HepG2 (cell line): ENCODE results near the gene PIKFYVE. TPM values are rescaled to one million over a fixed set of nuclear protein-coding genes. Genes with fewer than 3 reads are reported as not detected.

ENCODE experiments used
- ARNTL ChIP-seq: sonication (generic); formaldehyde crosslinking; IDR thresholded peaks from 2 replicates; pipeline ENCODE4 v1.4.0; 2020; ENCODE audit warnings: mild to moderate bottlenecking, missing genetic modification reagents
- CREB1 ChIP-seq, 2 experiments: fragments of 450-650 bp in 1 of 2; IDR thresholded peaks; 2 replicates each; pipeline ENCODE4 v1.6.1; 2016 to 2017; ENCODE audit warnings: control low read depth in 1 of 2, mild to moderate bottlenecking in 1 of 2, missing compliant biosample characterization in 1 of 2, missing genetic modification characterization in 1 of 2
- NFE2L2 ChIP-seq: fragments of 150-350 bp; IDR thresholded peaks from 2 replicates; pipeline ENCODE4 v1.6.1; 2014; ENCODE audit warnings: low read length
- NFYC ChIP-seq: IDR thresholded peaks from 2 replicates; pipeline ENCODE4 v1.6.1; 2016; ENCODE audit warnings: missing genetic modification reagents, missing compliant biosample characterization
- PCBP1 ChIP-seq: fragments of 200-400 bp; formaldehyde crosslinking; IDR thresholded peaks from 2 replicates; pipeline ENCODE4 v1.6.1; 2017; ENCODE audit warnings: mild to moderate bottlenecking, low read depth, low read length, borderline replicate concordance
- PCBP2 ChIP-seq: fragments of 200-400 bp; formaldehyde crosslinking; optimal IDR thresholded peaks from 2 replicates; pipeline ENCODE3; 2018; ENCODE audit warnings: low read length, low read depth; ENCODE audit not compliant: poor library complexity, severe bottlenecking
- PRMT3 ChIP-seq: sonication (generic); formaldehyde crosslinking; IDR thresholded peaks from 2 replicates; pipeline ENCODE4 v1.8.1; 2022; ENCODE audit warnings: low read depth, mild to moderate bottlenecking, moderate library complexity, missing genetic modification reagents, borderline replicate concordance
- RFX5 ChIP-seq: IDR thresholded peaks from 2 replicates; pipeline ENCODE4 v1.6.1; 2011; ENCODE audit warnings: low read depth, low read length, improper control_type of control experiment
- STAT5B ChIP-seq: sonication (generic); formaldehyde crosslinking; IDR thresholded peaks from 2 replicates; pipeline ENCODE4 v1.4.0; 2020; ENCODE audit warnings: missing genetic modification reagents
- TIGD3 ChIP-seq: sonication (generic); formaldehyde crosslinking; IDR thresholded peaks from 2 replicates; pipeline ENCODE4 v1.5.1; 2020; ENCODE audit warnings: mild to moderate bottlenecking, missing genetic modification reagents, borderline replicate concordance
- ZBED4 ChIP-seq: sonication (generic); formaldehyde crosslinking; IDR thresholded peaks from 2 replicates; pipeline ENCODE4 v1.4.0; 2020; ENCODE audit warnings: missing genetic modification reagents, borderline replicate concordance
- ZBTB38 ChIP-seq: sonication (generic); formaldehyde crosslinking; IDR thresholded peaks from 2 replicates; pipeline ENCODE4 v1.5.1; 2020; ENCODE audit warnings: mild to moderate bottlenecking, missing genetic modification reagents
- ZMYM2 ChIP-seq: sonication (generic); formaldehyde crosslinking; IDR thresholded peaks from 2 replicates; pipeline ENCODE4 v1.8.0; 2022; ENCODE audit warnings: mild to moderate bottlenecking, missing genetic modification reagents
- ZNF317 ChIP-seq: sonication (generic); formaldehyde crosslinking; IDR thresholded peaks from 2 replicates; pipeline ENCODE4 v1.5.0; 2020; ENCODE audit warnings: mild to moderate bottlenecking, missing genetic modification reagents
- ZNF335 ChIP-seq: sonication (generic); formaldehyde crosslinking; IDR thresholded peaks from 2 replicates; pipeline ENCODE4 v1.4.0; 2020; ENCODE audit warnings: missing genetic modification reagents
- ZNF431 ChIP-seq: sonication (generic); formaldehyde crosslinking; IDR thresholded peaks from 2 replicates; pipeline ENCODE4 v1.9.0; 2022; ENCODE audit warnings: missing genetic modification reagents, low read depth, mild to moderate bottlenecking, borderline replicate concordance
- ZNF441 ChIP-seq: sonication (generic); formaldehyde crosslinking; IDR thresholded peaks from 2 replicates; pipeline ENCODE4 v1.7.0; 2021; ENCODE audit warnings: missing genetic modification reagents, borderline replicate concordance
- ZNF574 ChIP-seq: sonication (generic); formaldehyde crosslinking; IDR thresholded peaks from 2 replicates; pipeline ENCODE4 v1.4.0; 2020; ENCODE audit warnings: missing genetic modification reagents
- ZNF678 ChIP-seq: sonication (generic); formaldehyde crosslinking; IDR thresholded peaks from 2 replicates; pipeline ENCODE4 v1.4.0; 2020; ENCODE audit warnings: mild to moderate bottlenecking, missing genetic modification reagents
- ZNF7 ChIP-seq: IDR thresholded peaks from 2 replicates; pipeline ENCODE4 v1.6.1; 2016; ENCODE audit warnings: missing biosample characterization, missing genetic modification reagents
- ZNF746 ChIP-seq: sonication (generic); formaldehyde crosslinking; IDR thresholded peaks from 2 replicates; pipeline ENCODE4 v1.8.0; 2022; ENCODE audit warnings: mild to moderate bottlenecking, missing genetic modification reagents
- ZNF83 ChIP-seq: sonication (generic); formaldehyde crosslinking; IDR thresholded peaks from 2 replicates; pipeline ENCODE4 v1.4.0; 2020; ENCODE audit warnings: missing genetic modification reagents, mild to moderate bottlenecking, borderline replicate concordance
- polyA plus RNA-seq, 8 experiments: library from polyadenylated mRNA; depleted of rRNA in 3 of 8; stranded (reverse) in 7 of 8; unstranded in 1 of 8; fragments of >200 nt; fragmentation: Illumina TruSeq in 4 of 8; extraction: Trizol in 4 of 8; gene quantifications; 2 replicates each; pipeline versions ENCODE4 v1.2.1 to v1.2.3, GENCODE V29; 2011 to 2016; ENCODE audit warnings: low read depth in 4 of 8, missing spikeins in 1 of 8, mixed read lengths in 1 of 8; ENCODE audit not compliant: insufficient read depth in 1 of 8
- total RNA-seq, 5 experiments: library from RNA; depleted of rRNA; stranded (reverse); fragments of >200 nt; fragmentation: Illumina TruSeq; extraction: Trizol; gene quantifications; 2 replicates each; pipeline ENCODE4 v1.2.3, GENCODE V29; 2016; ENCODE audit warnings: low read depth in 1 of 5

PIKFYVE gene
- total and polyA plus RNA-seq, 2 of the 13 experiments (the other 11 are each of a cell fraction or from before 2014, with no cell fraction given), result 20.2 to 21.7 TPM

DNA sequence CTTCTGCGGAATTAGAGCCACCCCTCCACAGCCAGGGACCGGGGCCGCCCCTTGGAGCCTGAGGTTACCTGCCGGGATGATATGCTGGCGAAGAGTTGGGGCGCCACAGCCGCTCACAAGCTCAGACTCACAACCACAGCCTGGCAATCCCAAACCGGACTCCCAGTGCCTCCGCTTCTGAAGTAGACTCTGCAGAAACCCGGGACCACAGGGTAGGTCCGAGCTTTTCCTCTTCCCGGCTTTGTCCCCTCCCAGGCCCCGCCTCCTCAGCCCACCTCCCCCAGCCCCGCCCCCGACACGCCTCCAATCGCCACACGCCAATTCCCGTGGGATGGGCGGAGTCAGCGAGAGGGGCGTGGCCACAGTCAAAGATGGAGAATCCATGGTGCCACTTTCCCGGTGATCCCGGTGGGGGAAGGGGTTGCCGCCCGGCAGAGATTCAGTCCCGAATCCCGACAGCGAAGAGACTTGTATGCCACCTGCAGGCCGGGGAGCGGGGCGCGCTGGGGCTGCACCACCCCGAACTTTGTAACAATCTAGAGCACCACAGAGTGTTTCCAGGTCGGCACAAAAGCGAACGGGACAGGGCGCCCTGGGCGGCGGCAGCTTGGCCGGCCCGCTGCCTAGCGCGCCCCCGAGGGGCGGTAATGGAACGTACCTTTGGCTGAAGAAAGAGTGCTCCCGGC, 11.0 kb upstream of the PIKFYVE start, which contains the start of gene IDH1 (continued):
- TF ChIP-seq ZBED4 (CRISPR knock-in tag), result peak; percentile 78; the same call in 1 of the 2 replicates
- no peak for TF ChIP-seq ZNF335
- peak; percentile 92 for TF ChIP-seq ZNF574 (CRISPR knock-in tag)
- TF ChIP-seq ZNF7 (CRISPR knock-in tag), result no peak
- no peak; the same call in 1 of the 2 replicates for TF ChIP-seq ARNTL (CRISPR knock-in tag)
- TF ChIP-seq ZNF441 (CRISPR knock-in tag), result no peak
- peak; percentile 71; the same call in 1 of the 2 replicates for TF ChIP-seq PRMT3 (CRISPR knock-in tag)
- no peak; the same call in 1 of the 2 replicates for TF ChIP-seq ZMYM2 (CRISPR knock-in tag)
- no peak for TF ChIP-seq NFE2L2
- peak; percentile 71; the same call in 1 of the 2 replicates for TF ChIP-seq PCBP1
- no peak for TF ChIP-seq PCBP2
- peak; percentile 73; the same call in 1 of the 2 replicates for TF ChIP-seq ZNF431 (CRISPR knock-in tag)
- peak; percentile 38; the same call in 1 of the 2 replicates for TF ChIP-seq ZNF746
- TF ChIP-seq ZBTB38 (CRISPR knock-in tag), result no peak
- TF ChIP-seq ZNF678 (CRISPR knock-in tag), result no peak
- TF ChIP-seq ZNF317 (CRISPR knock-in tag), result peak; percentile 74
- no peak; the same call in 1 of the 2 replicates for TF ChIP-seq STAT5B (CRISPR knock-in tag)
- TF ChIP-seq NFYC (CRISPR knock-in tag), result peak; percentile 67
- no peak for TF ChIP-seq ZNF83
- TF ChIP-seq TIGD3 (CRISPR knock-in tag), result no peak
- no peak for TF ChIP-seq RFX5
- no peak for TF ChIP-seq CREB1 (IDR thresholded peaks at IDR 0.05)
- no peak for TF ChIP-seq CREB1 (CRISPR knock-in tag; IDR thresholded peaks at IDR 0.05)
